ENCODE data around the gene HEXA.

GRCh38 chr15:72406936-72407335 lies 31.1 kb upstream of the HEXA start:
- TF ChIP-seq, protein P1, sequence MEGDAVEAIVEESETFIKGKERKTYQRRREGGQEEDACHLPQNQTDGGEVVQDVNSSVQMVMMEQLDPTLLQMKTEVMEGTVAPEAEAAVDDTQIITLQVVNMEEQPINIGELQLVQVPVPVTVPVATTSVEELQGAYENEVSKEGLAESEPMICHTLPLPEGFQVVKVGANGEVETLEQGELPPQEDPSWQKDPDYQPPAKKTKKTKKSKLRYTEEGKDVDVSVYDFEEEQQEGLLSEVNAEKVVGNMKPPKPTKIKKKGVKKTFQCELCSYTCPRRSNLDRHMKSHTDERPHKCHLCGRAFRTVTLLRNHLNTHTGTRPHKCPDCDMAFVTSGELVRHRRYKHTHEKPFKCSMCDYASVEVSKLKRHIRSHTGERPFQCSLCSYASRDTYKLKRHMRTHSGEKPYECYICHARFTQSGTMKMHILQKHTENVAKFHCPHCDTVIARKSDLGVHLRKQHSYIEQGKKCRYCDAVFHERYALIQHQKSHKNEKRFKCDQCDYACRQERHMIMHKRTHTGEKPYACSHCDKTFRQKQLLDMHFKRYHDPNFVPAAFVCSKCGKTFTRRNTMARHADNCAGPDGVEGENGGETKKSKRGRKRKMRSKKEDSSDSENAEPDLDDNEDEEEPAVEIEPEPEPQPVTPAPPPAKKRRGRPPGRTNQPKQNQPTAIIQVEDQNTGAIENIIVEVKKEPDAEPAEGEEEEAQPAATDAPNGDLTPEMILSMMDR (IDR thresholded peaks at IDR 0.05; ENCODE audit: low read length) = no peak
- no peak for TF ChIP-seq EZH2 (optimal IDR thresholded peaks at IDR 0.05; ENCODE audit: low read depth, low read length)
- no peak for TF ChIP-seq EZH2phosphoT487 (IDR thresholded peaks at IDR 0.05; ENCODE audit: low read length)
